ENCODE data around the gene PSMB10. TPM values are rescaled to one million over a fixed set of nuclear protein-coding genes. Genes with fewer than 3 reads are reported as not detected.

The PSMB10 gene
- total and polyA plus RNA-seq, 2 of the 8 experiments (the other 6 are each of a cell fraction or from before 2014, with no cell fraction given), result 32.1 to 61.9 TPM

DNA sequence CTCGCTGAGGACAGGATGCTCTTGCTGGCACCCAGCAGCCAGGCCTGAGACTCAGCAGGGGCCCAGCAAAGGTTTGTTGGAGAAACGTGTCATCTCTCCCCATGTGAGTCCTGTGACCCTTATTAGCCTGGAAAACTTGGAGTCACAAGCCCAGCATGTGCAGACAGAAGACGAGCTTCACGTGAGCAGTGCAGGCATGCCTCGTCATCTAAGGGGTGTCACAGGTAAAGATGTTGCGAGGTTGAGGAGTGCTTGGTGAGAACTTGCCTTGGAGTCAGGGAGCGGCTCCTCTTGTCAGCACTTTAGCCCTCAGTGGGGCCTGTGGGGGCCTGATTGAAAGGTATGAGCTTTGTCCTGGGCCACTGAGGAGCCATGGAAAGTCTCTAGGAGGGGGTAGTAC, 2.8 kb downstream of the PSMB10 start (continued):
- TF ChIP-seq, protein P1, sequence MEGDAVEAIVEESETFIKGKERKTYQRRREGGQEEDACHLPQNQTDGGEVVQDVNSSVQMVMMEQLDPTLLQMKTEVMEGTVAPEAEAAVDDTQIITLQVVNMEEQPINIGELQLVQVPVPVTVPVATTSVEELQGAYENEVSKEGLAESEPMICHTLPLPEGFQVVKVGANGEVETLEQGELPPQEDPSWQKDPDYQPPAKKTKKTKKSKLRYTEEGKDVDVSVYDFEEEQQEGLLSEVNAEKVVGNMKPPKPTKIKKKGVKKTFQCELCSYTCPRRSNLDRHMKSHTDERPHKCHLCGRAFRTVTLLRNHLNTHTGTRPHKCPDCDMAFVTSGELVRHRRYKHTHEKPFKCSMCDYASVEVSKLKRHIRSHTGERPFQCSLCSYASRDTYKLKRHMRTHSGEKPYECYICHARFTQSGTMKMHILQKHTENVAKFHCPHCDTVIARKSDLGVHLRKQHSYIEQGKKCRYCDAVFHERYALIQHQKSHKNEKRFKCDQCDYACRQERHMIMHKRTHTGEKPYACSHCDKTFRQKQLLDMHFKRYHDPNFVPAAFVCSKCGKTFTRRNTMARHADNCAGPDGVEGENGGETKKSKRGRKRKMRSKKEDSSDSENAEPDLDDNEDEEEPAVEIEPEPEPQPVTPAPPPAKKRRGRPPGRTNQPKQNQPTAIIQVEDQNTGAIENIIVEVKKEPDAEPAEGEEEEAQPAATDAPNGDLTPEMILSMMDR (IDR thresholded peaks at IDR 0.05; ENCODE audit: control extremely low read depth in 1 of 3, insufficient read depth in 1 of 3, low read depth in 1 of 3, low read length in 3 of 3), result no peak
- TF ChIP-seq TEAD4 (IDR thresholded peaks at IDR 0.05; ENCODE audit: low read depth, low read length), result no peak
- TF ChIP-seq EP300 (IDR thresholded peaks at IDR 0.05; ENCODE audit: borderline replicate concordance in 1 of 2, low read depth in 2 of 2, low read length in 2 of 2), result no peak
- TF ChIP-seq CBX5 (IDR thresholded peaks at IDR 0.05; ENCODE audit: low read depth, low read length), result no peak
- TF ChIP-seq KDM1A (IDR thresholded peaks at IDR 0.05; ENCODE audit: borderline replicate concordance, low read length), result no peak

All from H1 (cell line).